Measurements from ENCODE around the gene DYNLT2.
"Not testable (repeated sequence)": the region's sequence is repeated elsewhere in the genome, so short reads cannot be mapped to it uniquely, and the experiment has no call there.

Gene DYNLT2

DNA sequence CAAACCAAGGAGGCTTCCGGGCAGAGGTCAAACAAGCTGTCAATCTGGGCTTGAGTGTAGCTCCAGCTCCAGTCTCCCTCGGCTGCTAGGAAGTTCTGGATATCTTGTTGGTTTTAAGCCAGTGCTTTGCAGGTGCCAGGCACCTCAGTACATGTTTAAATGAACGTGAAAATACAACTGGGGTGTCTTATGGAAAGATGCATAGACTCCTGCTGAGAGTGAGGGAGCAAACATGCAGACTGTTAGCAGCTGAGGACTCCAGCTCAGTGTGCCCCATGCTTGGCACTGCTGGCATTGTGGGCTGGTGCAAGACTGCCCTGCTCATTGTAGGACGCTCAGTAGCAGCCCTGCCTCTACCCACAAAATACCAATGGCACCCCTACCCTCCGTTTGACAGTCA lies 28.5 kb upstream of the DYNLT2 start:
- no peak overlapping the region for H3K4me3 ChIP-seq (ENCODE audit: low read length)
- H3K36me3 ChIP-seq (ENCODE audit: control insufficient read depth, insufficient read depth, low read length): peaks cover 9% of the 10 kb centered on the region
- no peak overlapping the region for H3K9ac ChIP-seq (ENCODE audit: low read length)
- no peaks in the 10 kb centered on the region for H3K4me1 ChIP-seq (ENCODE audit: control insufficient read depth, insufficient read depth, low read length)
- no peaks in the 10 kb centered on the region for H3K27me3 ChIP-seq (ENCODE audit: control insufficient read depth, insufficient read depth, low read length)
- H3K27ac ChIP-seq (ENCODE audit: low read depth, low read length): no peak overlapping the region

- no peaks in the 10 kb centered on the region for H3K4me1 ChIP-seq (ENCODE audit: control insufficient read depth, insufficient read depth, low read length)
- no peak overlapping the region for H3K27ac ChIP-seq (ENCODE audit: low read depth, low read length)
- no peaks in the 10 kb centered on the region for H3K27me3 ChIP-seq (ENCODE audit: control insufficient read depth, insufficient read depth, low read length)
- H3K9ac ChIP-seq (ENCODE audit: low read length): no peak overlapping the region
- H3K4me3 ChIP-seq (ENCODE audit: low read length): no peak overlapping the region
- peaks cover 9% of the 10 kb centered on the region for H3K36me3 ChIP-seq (ENCODE audit: control insufficient read depth, insufficient read depth, low read length)
These were observed 27.9 kb upstream of the DYNLT2 start for GRCh38 chr6:169779092-169779815.

DNA sequence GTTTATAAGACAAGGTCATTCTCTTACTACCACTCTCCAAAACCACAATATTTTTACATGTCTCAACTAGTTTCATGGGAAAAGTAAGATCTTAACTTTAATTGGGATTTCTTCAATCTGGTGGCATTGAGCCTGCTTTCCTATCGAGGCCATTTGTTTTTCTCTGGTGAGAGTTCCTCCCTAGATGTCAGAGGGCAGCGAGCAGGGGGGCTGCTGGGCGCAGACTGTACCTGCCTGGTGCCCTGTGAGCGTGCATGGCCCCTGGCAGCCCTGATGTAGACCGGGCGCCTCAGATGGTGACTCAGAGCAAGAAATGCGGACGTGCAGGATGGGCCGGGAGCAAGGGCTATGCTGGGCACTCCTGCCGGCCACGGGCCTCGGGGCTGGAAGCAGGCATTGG lies 27.3 kb upstream of the DYNLT2 start:
- H3K9ac ChIP-seq (ENCODE audit: low read length): no peak overlapping the region
- H3K36me3 ChIP-seq (ENCODE audit: control insufficient read depth, insufficient read depth, low read length): peaks cover 9% of the 10 kb centered on the region
- no peak overlapping the region for H3K27ac ChIP-seq (ENCODE audit: low read depth, low read length)
- no peaks in the 10 kb centered on the region for H3K27me3 ChIP-seq (ENCODE audit: control insufficient read depth, insufficient read depth, low read length)
- H3K4me1 ChIP-seq (ENCODE audit: control insufficient read depth, insufficient read depth, low read length): no peaks in the 10 kb centered on the region
- H3K4me3 ChIP-seq (ENCODE audit: low read length): no peak overlapping the region

GRCh38 chr6:169777896-169778295 lies 26.5 kb upstream of the DYNLT2 start:
- H3K4me3 ChIP-seq (ENCODE audit: low read length): no peak overlapping the region
- no peak overlapping the region for H3K27ac ChIP-seq (ENCODE audit: low read depth, low read length)
- no peaks in the 10 kb centered on the region for H3K4me1 ChIP-seq (ENCODE audit: control insufficient read depth, insufficient read depth, low read length)
- no peaks in the 10 kb centered on the region for H3K27me3 ChIP-seq (ENCODE audit: control insufficient read depth, insufficient read depth, low read length)
- peaks cover 9% of the 10 kb centered on the region for H3K36me3 ChIP-seq (ENCODE audit: control insufficient read depth, insufficient read depth, low read length)
- no peak overlapping the region for H3K9ac ChIP-seq (ENCODE audit: low read length)

- H3K9ac ChIP-seq (ENCODE audit: low read length): no peak overlapping the region
- no peak overlapping the region for H3K27ac ChIP-seq (ENCODE audit: low read depth, low read length)
- no peaks in the 10 kb centered on the region for H3K27me3 ChIP-seq (ENCODE audit: control insufficient read depth, insufficient read depth, low read length)
- H3K36me3 ChIP-seq (ENCODE audit: control insufficient read depth, insufficient read depth, low read length): peaks cover 13% of the 10 kb centered on the region
- H3K4me1 ChIP-seq (ENCODE audit: control insufficient read depth, insufficient read depth, low read length): no peaks in the 10 kb centered on the region
- H3K4me3 ChIP-seq (ENCODE audit: low read length): no peak overlapping the region
These were observed 25.0 kb upstream of the DYNLT2 start for GRCh38 chr6:169776379-169776778.

GRCh38 chr6:169775321-169775720 lies 23.9 kb upstream of the DYNLT2 start:
- Histone ChIP-seq H3K27me3 (ENCODE audit: control insufficient read depth, insufficient read depth, low read length) (no peaks in the 10 kb centered on the region), H3K27ac (ENCODE audit: low read depth, low read length) (no peak overlapping the region), H3K36me3 (ENCODE audit: control insufficient read depth, insufficient read depth, low read length) (peaks cover 13% of the 10 kb centered on the region), H3K4me1 (ENCODE audit: control insufficient read depth, insufficient read depth, low read length) (no peaks in the 10 kb centered on the region), H3K9ac (ENCODE audit: low read length) (no peak overlapping the region), H3K4me3 (ENCODE audit: low read length) (no peak overlapping the region)

GRCh38 chr6:169774347-169774746 lies 23.0 kb upstream of the DYNLT2 start:
- H3K4me1 ChIP-seq (ENCODE audit: control insufficient read depth, insufficient read depth, low read length): no peaks in the 10 kb centered on the region
- H3K27ac ChIP-seq (ENCODE audit: low read depth, low read length): no peak overlapping the region
- H3K9ac ChIP-seq (ENCODE audit: low read length): no peak overlapping the region
- H3K4me3 ChIP-seq (ENCODE audit: low read length): no peak overlapping the region
- H3K36me3 ChIP-seq (ENCODE audit: control insufficient read depth, insufficient read depth, low read length): peaks cover 13% of the 10 kb centered on the region
- H3K27me3 ChIP-seq (ENCODE audit: control insufficient read depth, insufficient read depth, low read length): no peaks in the 10 kb centered on the region

DNA sequence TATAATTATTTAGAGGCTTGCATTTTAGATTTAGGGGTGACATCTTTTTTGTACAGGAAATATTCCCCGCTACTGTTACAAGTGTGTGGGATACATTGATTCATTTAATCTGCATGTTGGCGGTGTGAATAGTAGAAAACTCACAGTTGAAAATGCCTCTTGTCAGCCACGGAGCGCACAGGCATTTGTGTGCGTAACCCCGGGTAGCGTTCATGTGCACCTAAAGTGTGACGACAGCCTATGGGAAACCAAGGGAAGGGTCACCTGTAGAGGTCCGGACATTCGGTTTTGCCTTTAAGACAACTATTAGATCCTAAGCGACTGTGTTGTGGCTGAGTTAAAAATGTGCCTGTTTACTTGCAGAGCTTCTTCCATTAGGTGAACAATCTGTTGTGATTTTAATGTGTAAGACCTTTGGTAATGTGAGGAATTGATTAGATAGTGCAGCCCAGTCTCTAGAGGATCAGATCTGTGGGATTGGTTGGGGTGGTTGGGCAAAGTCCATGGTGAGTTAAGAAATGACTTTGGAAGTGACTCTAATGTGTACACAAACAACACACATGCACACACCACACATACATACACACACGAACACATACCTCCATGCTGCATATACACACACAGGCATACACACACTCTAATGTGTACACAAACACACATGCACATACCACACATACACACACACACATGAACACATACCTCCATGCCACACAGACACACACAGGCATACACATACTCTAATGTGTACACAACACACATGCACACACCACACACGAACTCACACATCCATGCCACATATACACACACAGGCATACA lies 15.8 kb upstream of the DYNLT2 start:
- H3K27me3 ChIP-seq (ENCODE audit: control insufficient read depth, insufficient read depth, low read length): no peaks in the 10 kb centered on the region
- peaks cover 12% of the 10 kb centered on the region for H3K36me3 ChIP-seq (ENCODE audit: control insufficient read depth, insufficient read depth, low read length)
- H3K4me1 ChIP-seq (ENCODE audit: control insufficient read depth, insufficient read depth, low read length): no peaks in the 10 kb centered on the region
- no peak overlapping the region for H3K9ac ChIP-seq (ENCODE audit: low read length)
- no peak overlapping the region for H3K27ac ChIP-seq (ENCODE audit: low read depth, low read length)
- H3K4me3 ChIP-seq (ENCODE audit: low read length): no peak overlapping the region

DNA sequence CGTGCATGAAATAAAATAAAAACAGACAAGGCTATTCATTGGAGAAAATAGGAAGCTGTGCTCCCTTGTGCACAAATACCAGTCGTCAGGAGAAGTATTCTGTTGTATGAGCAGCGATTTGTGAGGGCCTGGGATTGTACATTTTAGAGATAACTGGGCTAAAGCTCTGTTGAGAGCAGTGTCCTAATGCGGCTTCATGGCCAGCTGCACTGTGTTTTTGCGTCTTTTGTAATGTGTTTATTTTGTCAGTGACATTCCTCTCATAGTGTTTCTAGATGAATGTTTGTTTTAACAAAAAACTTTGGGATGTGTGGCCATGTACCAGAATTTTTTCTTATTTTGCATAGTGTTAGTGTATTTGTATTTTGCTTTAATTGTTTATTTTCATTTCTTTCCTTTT lies 14.9 kb upstream of the DYNLT2 start:
- Histone ChIP-seq H3K36me3 (ENCODE audit: control insufficient read depth, insufficient read depth, low read length) (peaks cover 11% of the 10 kb centered on the region), H3K4me1 (ENCODE audit: control insufficient read depth, insufficient read depth, low read length) (no peaks in the 10 kb centered on the region), H3K4me3 (ENCODE audit: low read length) (no peak overlapping the region), H3K27me3 (ENCODE audit: control insufficient read depth, insufficient read depth, low read length) (no peaks in the 10 kb centered on the region), H3K9ac (ENCODE audit: low read length) (no peak overlapping the region), H3K27ac (ENCODE audit: low read depth, low read length) (no peak overlapping the region)

- not testable (repeated sequence) for H3K27ac ChIP-seq (ENCODE audit: low read depth, low read length); H3K27me3 ChIP-seq (ENCODE audit: control insufficient read depth, insufficient read depth, low read length); H3K4me1 ChIP-seq (ENCODE audit: control insufficient read depth, insufficient read depth, low read length); H3K4me3 ChIP-seq (ENCODE audit: low read length); H3K9ac ChIP-seq (ENCODE audit: low read length)
- H3K36me3 ChIP-seq (ENCODE audit: control insufficient read depth, insufficient read depth, low read length): peaks cover 11% of the 10 kb centered on the region
These were observed 14.4 kb upstream of the DYNLT2 start for GRCh38 chr6:169765789-169766188.

DNA sequence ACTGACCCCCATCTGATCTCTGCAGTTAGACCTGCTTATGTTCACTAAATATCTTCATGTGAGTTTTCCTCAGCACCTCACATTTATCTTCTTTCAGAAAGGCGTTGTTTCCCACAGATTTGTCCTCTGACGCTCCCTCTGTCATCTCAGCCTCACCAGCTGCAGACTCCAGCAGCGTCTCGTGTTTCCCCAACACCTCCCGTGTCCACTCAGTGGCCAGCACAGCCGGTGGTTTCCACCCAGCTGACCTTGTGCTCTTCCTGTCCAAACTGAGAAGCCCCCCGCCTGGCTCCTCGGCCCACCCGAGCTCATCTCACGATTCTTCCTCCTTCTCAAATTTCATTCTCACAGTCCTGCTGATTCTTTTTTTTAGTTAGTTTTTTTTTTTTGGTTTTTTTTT lies 12.5 kb upstream of the DYNLT2 start:
- H3K36me3 ChIP-seq (ENCODE audit: control insufficient read depth, insufficient read depth, low read length): peaks cover 25% of the 10 kb centered on the region
- no peak overlapping the region for H3K4me3 ChIP-seq (ENCODE audit: low read length)
- no peak overlapping the region for H3K9ac ChIP-seq (ENCODE audit: low read length)
- no peaks in the 10 kb centered on the region for H3K4me1 ChIP-seq (ENCODE audit: control insufficient read depth, insufficient read depth, low read length)
- H3K27me3 ChIP-seq (ENCODE audit: control insufficient read depth, insufficient read depth, low read length): no peaks in the 10 kb centered on the region
- H3K27ac ChIP-seq (ENCODE audit: low read depth, low read length): no peak overlapping the region

DNA sequence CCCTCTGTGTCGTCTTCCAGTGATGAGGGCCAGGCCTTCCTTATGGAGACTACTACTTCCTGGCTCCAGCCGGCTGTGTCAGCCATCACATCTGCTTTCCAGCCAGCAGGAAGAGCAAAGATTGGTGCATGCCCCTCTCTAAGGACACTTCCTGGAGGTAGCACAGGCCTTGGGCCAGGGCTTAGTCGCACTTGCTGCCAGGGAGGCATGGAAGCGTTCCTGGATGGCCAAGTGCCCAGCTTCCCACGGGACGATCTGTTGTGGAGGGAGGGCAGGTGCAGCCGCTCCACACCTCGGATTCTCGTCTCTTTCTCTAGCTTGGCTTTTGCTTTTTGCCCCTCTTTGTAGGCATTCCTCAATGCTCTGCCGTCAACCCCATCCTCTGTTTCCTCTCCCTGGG lies 11.9 kb upstream of the DYNLT2 start:
- Histone ChIP-seq H3K4me3 (ENCODE audit: low read length) (no peak overlapping the region), H3K27me3 (ENCODE audit: control insufficient read depth, insufficient read depth, low read length) (no peaks in the 10 kb centered on the region), H3K36me3 (ENCODE audit: control insufficient read depth, insufficient read depth, low read length) (peaks cover 25% of the 10 kb centered on the region), H3K27ac (ENCODE audit: low read depth, low read length) (no peak overlapping the region), H3K9ac (ENCODE audit: low read length) (no peak overlapping the region), H3K4me1 (ENCODE audit: control insufficient read depth, insufficient read depth, low read length) (no peaks in the 10 kb centered on the region)

DNA sequence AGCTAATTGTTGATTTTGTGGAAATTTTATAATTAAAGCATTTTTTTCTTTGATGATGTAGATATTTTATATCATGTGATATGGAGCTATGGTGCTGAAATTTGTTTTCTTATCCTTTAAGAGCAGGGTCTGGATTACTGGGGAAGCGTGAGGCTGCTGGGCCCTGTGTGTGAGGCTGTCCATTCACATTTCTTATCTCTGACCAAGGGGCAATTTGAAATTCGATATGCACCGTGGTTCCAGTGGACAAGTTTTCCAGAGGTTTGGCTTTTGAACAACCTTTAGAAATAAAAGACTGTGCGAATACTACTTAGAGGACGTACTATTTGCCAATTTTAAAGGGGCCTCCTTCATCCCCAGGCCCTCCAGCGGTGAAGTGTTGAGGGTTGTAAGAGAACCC lies 3.8 kb upstream of the DYNLT2 start:
- H3K36me3 ChIP-seq (ENCODE audit: control insufficient read depth, insufficient read depth, low read length): peaks cover 12% of the 10 kb centered on the region
- no peak overlapping the region for H3K4me3 ChIP-seq (ENCODE audit: low read length)
- no peak overlapping the region for H3K9ac ChIP-seq (ENCODE audit: low read length)
- no peaks in the 10 kb centered on the region for H3K27me3 ChIP-seq (ENCODE audit: control insufficient read depth, insufficient read depth, low read length)
- no peak overlapping the region for H3K27ac ChIP-seq (ENCODE audit: low read depth, low read length)
- peaks cover 13% of the 10 kb centered on the region for H3K4me1 ChIP-seq (ENCODE audit: control insufficient read depth, insufficient read depth, low read length)
